Nephron (organoid): ENCODE data around the gene SLC49A3.

Source experiments
- H3K27ac Mint-ChIP-seq, 3 experiments: 2 replicates each; pipeline ENCODE4 v1.8.0; 2020; ENCODE audit warnings: mixed read lengths in 3 of 3, mild to moderate bottlenecking in 2 of 3, moderate library complexity in 1 of 3
- H3K27me3 Mint-ChIP-seq: 2 replicates; pipeline ENCODE4 v1.8.0; 2021; ENCODE audit warnings: low read depth, mild to moderate bottlenecking, moderate library complexity, mixed read lengths
- H3K36me3 Mint-ChIP-seq: 2 replicates; pipeline ENCODE4 v1.8.0; 2020; ENCODE audit warnings: low read depth, mixed read lengths
- H3K4me1 Mint-ChIP-seq: 2 replicates; pipeline ENCODE4 v1.8.0; 2020; ENCODE audit warnings: mixed read lengths
- H3K4me3 Mint-ChIP-seq, 3 experiments: 2 replicates each; pipeline ENCODE4 v1.8.0; 2020; ENCODE audit warnings: mild to moderate bottlenecking in 3 of 3, mixed read lengths in 3 of 3, moderate library complexity in 2 of 3
- H3K9me3 Mint-ChIP-seq: 2 replicates; pipeline ENCODE4 v1.8.0; 2020; ENCODE audit warnings: mixed read lengths
- CTCF ChIP-seq, 3 experiments: fragments of 200-600 bp; sonication (generic); IDR thresholded peaks; one replicate each; pipeline ENCODE4 v1.5.0; 2021; ENCODE audit warnings: antibody characterized with exemption in 3 of 3; ENCODE audit not compliant: unreplicated experiment in 3 of 3

SLC49A3 gene

DNA sequence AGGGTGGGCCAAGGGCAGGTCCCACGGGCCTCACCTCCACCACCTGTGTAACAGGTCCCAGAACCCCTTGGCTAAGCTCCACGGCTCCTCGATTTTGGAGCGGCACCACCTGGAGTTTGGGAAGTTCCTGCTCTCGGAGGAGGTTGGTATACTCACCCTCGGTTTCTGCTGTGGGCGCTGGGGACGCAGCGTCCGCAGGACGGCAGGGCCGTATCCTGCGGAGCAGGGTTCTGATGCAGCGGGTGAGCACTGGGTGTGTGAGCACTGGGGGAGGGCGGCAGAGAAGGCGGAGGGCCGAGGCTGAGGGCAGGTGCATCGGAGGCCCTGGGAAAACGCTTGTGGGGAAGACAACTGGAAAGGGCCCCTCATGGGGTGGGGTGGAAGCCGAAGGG is 25.9 kb downstream of the SLC49A3 start:
- no peak for TF ChIP-seq CTCF (IDR thresholded peaks at IDR 0.05; ENCODE audit: unreplicated experiment in 3 of 3)
- peaks cover 12% of the 10 kb centered on the region for H3K36me3 Mint-ChIP-seq
- H3K9me3 Mint-ChIP-seq, result no peaks in the 10 kb centered on the region
- H3K4me1 Mint-ChIP-seq, result no peaks in the 10 kb centered on the region
- peaks cover 3% of the 10 kb centered on the region for H3K27me3 Mint-ChIP-seq
- no peak overlapping the region for H3K27ac Mint-ChIP-seq
- H3K4me3 Mint-ChIP-seq, result peak overlapping the region; percentile 74 to 77 (median 77)

DNA sequence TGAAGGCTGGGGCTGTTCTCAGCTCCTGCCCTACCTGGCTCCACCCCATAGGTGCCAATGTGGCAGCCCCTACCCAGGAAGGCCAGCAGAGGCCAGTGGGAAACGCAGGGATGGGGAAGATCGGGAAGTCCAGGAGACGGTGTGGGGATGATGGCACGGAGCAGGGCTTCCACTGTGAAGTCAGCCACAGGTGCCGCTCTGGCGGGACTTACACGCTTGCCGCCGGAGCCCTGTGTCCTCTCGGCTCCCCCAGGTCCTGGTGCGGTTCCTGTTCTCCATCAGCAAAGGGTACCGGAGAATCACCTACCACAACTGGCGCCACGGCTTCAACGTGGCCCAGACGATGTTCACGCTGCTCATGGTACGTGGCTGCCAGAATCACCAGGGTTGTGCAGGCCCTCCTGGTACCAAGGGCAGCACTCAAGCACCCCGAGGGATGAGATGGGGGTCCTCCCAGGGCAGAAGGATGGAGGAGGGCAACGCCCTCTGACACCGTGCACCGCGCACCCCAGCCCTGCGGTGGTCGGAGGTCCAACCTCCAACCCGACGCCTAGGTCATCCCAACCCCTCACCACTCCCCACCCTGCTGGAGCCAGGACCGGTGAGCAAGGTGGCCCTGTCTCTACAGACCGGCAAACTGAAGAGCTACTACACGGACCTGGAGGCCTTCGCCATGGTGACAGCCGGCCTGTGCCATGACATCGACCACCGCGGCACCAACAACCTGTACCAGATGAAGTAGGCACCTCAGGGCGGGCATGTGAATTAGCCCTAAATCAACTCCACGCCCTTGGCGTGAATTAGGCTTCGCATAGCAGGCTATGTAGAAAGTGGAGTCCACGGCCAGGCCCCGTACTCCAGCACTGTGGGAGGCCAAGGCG is 26.8 kb downstream of the SLC49A3 start:
- H3K9me3 Mint-ChIP-seq, result no peaks in the 10 kb centered on the region

DNA sequence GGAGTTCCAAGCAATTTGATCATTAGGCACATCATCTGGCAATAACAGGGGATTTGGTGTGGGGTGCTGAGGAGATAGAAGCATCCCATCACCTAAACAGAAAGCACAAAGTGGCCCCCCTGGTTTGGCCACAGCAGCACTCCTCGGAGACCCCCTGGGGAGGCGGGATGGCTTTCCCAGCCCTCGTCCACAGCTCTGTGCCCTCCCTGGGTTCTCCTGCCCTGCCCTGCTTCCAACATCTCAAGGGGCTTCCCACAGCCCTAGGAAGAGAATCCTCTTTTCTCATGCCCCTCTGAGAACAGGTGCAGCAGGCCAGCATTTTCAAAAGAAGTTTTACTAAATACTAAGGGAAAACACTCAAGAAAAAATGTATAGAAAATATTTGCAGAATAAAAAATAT is 27.7 kb downstream of the SLC49A3 start:
- no peak overlapping the region for H3K27ac Mint-ChIP-seq
- H3K36me3 Mint-ChIP-seq, result peaks cover 12% of the 10 kb centered on the region
- TF ChIP-seq CTCF (IDR thresholded peaks at IDR 0.05; ENCODE audit: unreplicated experiment in 3 of 3), result no peak
- H3K4me1 Mint-ChIP-seq, result no peaks in the 10 kb centered on the region
- no peaks in the 10 kb centered on the region for H3K9me3 Mint-ChIP-seq
- peak overlapping the region; percentile 7 to 58 (median 38) for H3K4me3 Mint-ChIP-seq
- H3K27me3 Mint-ChIP-seq, result peaks cover 3% of the 10 kb centered on the region

More for the DNA sequence above, 26.8 kb downstream of the SLC49A3 start:
- H3K27ac Mint-ChIP-seq, result no peak overlapping the region
- H3K27me3 Mint-ChIP-seq, result peaks cover 3% of the 10 kb centered on the region
- H3K4me1 Mint-ChIP-seq, result no peaks in the 10 kb centered on the region
- TF ChIP-seq CTCF (IDR thresholded peaks at IDR 0.05; ENCODE audit: unreplicated experiment in 3 of 3), result no peak
- peaks cover 12% of the 10 kb centered on the region for H3K36me3 Mint-ChIP-seq
- peak overlapping the region; percentile 27 to 77 (median 34) for H3K4me3 Mint-ChIP-seq

DNA sequence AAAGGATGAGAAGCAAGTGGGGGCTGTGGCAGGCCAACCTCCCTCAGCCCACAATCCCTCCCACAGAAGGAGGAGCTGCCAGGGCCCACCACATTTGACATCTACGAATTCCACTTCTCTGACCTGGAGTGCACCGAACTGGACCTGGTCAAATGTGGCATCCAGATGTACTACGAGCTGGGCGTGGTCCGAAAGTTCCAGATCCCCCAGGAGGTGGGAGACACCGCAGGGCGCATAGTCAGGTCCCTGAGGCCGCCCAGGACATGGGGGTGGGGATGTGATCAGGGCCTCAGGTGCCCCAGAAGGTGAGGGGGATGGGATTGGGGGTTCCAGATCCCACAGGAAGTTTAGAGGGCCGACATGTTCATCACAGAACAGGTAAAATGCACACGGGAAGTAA is 28.6 kb downstream of the SLC49A3 start:
- Mint-ChIP-seq H3K27me3 (peaks cover 3% of the 10 kb centered on the region), H3K27ac (no peak overlapping the region), H3K36me3 (peaks cover 12% of the 10 kb centered on the region), H3K9me3 (no peaks in the 10 kb centered on the region), H3K4me3 (peak overlapping the region; percentile 21 to 58 (median 38)), H3K4me1 (no peaks in the 10 kb centered on the region)
- no peak for TF ChIP-seq CTCF (IDR thresholded peaks at IDR 0.05; ENCODE audit: unreplicated experiment in 3 of 3)

DNA sequence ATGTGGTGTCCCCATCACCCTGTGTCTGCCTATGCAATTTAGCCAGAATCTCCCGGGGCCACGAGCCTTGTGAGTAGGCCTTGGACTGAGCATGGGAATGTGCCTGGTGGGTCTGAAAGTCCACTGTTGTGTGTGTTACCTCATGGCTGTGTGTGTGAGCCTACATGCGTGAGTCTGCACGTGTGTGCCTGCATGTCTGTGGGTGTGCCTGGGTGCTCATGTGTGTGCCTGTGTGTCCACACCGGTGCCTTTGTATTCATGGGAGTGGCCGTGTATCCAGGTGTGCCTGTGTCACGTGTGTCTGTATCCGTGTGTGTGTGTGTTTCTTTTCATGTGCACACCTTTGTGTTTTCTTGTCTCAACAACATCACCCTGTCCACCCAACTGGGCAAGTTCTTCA is 29.1 kb downstream of the SLC49A3 start:
- Mint-ChIP-seq H3K27me3 (peaks cover 3% of the 10 kb centered on the region), H3K36me3 (peaks cover 12% of the 10 kb centered on the region), H3K4me1 (no peaks in the 10 kb centered on the region), H3K27ac (no peak overlapping the region), H3K4me3 (peak overlapping the region; percentile 4 to 59 (median 23)), H3K9me3 (no peaks in the 10 kb centered on the region)
- TF ChIP-seq CTCF (IDR thresholded peaks at IDR 0.05; ENCODE audit: unreplicated experiment in 3 of 3), result no peak
